C4-2B (cell line): ENCODE results near the gene NPAS3.

Source experiments
- ZFX ChIP-seq: fragments of 450-650 bp; IDR thresholded peaks from 2 replicates; pipeline ENCODE4 v1.6.1; 2017
- TF ChIP-seq, protein P1 (sequence below): fragments of 450-650 bp; conservative IDR thresholded peaks from 2 replicates; pipeline ENCODE4 v1.5.1; 2017; ENCODE audit warnings: mild to moderate bottlenecking

GRCh38 chr14:33806905-33807304 is 868.2 kb downstream of the NPAS3 start:
- TF ChIP-seq, protein P1, sequence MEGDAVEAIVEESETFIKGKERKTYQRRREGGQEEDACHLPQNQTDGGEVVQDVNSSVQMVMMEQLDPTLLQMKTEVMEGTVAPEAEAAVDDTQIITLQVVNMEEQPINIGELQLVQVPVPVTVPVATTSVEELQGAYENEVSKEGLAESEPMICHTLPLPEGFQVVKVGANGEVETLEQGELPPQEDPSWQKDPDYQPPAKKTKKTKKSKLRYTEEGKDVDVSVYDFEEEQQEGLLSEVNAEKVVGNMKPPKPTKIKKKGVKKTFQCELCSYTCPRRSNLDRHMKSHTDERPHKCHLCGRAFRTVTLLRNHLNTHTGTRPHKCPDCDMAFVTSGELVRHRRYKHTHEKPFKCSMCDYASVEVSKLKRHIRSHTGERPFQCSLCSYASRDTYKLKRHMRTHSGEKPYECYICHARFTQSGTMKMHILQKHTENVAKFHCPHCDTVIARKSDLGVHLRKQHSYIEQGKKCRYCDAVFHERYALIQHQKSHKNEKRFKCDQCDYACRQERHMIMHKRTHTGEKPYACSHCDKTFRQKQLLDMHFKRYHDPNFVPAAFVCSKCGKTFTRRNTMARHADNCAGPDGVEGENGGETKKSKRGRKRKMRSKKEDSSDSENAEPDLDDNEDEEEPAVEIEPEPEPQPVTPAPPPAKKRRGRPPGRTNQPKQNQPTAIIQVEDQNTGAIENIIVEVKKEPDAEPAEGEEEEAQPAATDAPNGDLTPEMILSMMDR = no peak
- no peak for TF ChIP-seq ZFX
